Prostate gland (tissue), 2 donors: ENCODE results near the gene XCR1.

Source experiments
- POLR2A ChIP-seq: fragments of 450-650 bp; IDR thresholded peaks from one replicate; pipeline ENCODE4 v1.6.1; 2016; ENCODE audit warnings: antibody characterized with exemption, mild to moderate bottlenecking
- POLR2AphosphoS5 ChIP-seq: sonication (generic); formaldehyde crosslinking; IDR thresholded peaks from one replicate; pipeline ENCODE4 v1.6.1; 2017; ENCODE audit warnings: antibody characterized with exemption
- TF ChIP-seq, protein P1 (sequence below), 4 experiments: fragments of 200-600 bp in 2 of 4; fragments of 450-650 bp in 2 of 4; sonication (generic) in 2 of 4; IDR thresholded peaks; 1 replicate in 3 of 4; 2 replicates in 1 of 4; pipeline ENCODE4 v1.5.1; 2016 to 2019; ENCODE audit warnings: antibody characterized with exemption in 4 of 4, mild to moderate bottlenecking in 2 of 4, moderate library complexity in 2 of 4

DNA sequence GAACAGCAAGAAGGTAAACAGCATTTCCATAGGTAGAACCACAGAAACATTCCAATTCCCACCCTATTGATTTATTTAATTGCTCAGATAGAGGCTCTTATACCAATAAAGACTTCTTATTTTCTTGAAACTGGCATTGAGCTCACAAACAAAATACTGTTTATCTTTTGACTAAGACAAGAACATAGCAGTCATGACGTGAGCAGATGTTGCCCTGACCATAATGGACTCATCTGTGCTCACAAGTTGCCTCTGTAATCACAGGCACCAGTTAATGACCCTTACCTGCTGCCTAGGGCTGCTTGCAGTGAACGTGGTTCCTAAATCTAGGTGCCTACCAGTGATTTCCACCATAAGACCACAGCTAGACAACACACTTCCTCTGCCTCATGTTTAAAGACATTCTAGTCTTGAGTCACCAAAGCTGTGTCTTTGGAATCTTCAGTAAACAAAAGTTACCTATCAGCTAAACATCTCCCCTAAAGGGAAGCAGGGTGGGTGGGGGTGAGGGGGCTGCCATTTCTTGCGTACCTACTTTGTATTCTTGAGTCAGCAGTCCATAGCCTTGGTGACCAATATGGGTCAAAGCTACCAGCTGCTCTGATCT lies 33.8 kb downstream of the XCR1 start:
- TF ChIP-seq, protein P1, sequence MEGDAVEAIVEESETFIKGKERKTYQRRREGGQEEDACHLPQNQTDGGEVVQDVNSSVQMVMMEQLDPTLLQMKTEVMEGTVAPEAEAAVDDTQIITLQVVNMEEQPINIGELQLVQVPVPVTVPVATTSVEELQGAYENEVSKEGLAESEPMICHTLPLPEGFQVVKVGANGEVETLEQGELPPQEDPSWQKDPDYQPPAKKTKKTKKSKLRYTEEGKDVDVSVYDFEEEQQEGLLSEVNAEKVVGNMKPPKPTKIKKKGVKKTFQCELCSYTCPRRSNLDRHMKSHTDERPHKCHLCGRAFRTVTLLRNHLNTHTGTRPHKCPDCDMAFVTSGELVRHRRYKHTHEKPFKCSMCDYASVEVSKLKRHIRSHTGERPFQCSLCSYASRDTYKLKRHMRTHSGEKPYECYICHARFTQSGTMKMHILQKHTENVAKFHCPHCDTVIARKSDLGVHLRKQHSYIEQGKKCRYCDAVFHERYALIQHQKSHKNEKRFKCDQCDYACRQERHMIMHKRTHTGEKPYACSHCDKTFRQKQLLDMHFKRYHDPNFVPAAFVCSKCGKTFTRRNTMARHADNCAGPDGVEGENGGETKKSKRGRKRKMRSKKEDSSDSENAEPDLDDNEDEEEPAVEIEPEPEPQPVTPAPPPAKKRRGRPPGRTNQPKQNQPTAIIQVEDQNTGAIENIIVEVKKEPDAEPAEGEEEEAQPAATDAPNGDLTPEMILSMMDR (IDR thresholded peaks at IDR 0.05), result no peak
- TF ChIP-seq POLR2A (no peak), POLR2AphosphoS5 (no peak)
